HS-5 (cell line): ENCODE results near the gene PHACTR3.

Experiments used
- DNase-seq: peaks from one replicate; pipeline ENCODE4 v3.0.0-alpha.2; 2012; ENCODE audit warnings: low read depth

The PHACTR3 gene

GRCh38 chr20:59778615-59779200, 174.4 kb downstream of the PHACTR3 start:
- DNase-seq = no peak

- no peak for DNase-seq
Observed at GRCh38 chr20:59779656-59780380, 175.5 kb downstream of the PHACTR3 start.

GRCh38 chr20:59780494-59781185, 176.3 kb downstream of the PHACTR3 start:
- DNase-seq = no peak

- no peak for DNase-seq
Observed at GRCh38 chr20:59781226-59781625, 176.9 kb downstream of the PHACTR3 start.

- no peak for DNase-seq
Observed at GRCh38 chr20:59782986-59783640, 178.8 kb downstream of the PHACTR3 start.

GRCh38 chr20:59783641-59784010, 179.3 kb downstream of the PHACTR3 start:
- DNase-seq = no peak

- DNase-seq = no peak
Observed at GRCh38 chr20:59784365-59784764, 180.0 kb downstream of the PHACTR3 start.

- no peak for DNase-seq
Observed at GRCh38 chr20:59784791-59785668, 180.7 kb downstream of the PHACTR3 start.

GRCh38 chr20:59785669-59785959, 181.3 kb downstream of the PHACTR3 start:
- DNase-seq = no peak

- DNase-seq = no peak
Observed at GRCh38 chr20:59785986-59786795, 181.9 kb downstream of the PHACTR3 start.

GRCh38 chr20:59786801-59787537, 182.6 kb downstream of the PHACTR3 start:
- no peak for DNase-seq

GRCh38 chr20:59787538-59787890, 183.2 kb downstream of the PHACTR3 start:
- DNase-seq = no peak

GRCh38 chr20:59788196-59788735, 183.9 kb downstream of the PHACTR3 start:
- no peak for DNase-seq

- DNase-seq = no peak
Observed at GRCh38 chr20:59788811-59789397, 184.6 kb downstream of the PHACTR3 start.

GRCh38 chr20:59789686-59790085, 185.3 kb downstream of the PHACTR3 start:
- DNase-seq = no peak

- DNase-seq = no peak
Observed at GRCh38 chr20:59790346-59790745, 186.0 kb downstream of the PHACTR3 start.

GRCh38 chr20:59792300-59792699, 188.0 kb downstream of the PHACTR3 start:
- no peak for DNase-seq

- no peak for DNase-seq
Observed at GRCh38 chr20:59794555-59794954, 190.2 kb downstream of the PHACTR3 start.

- DNase-seq = no peak
Observed at GRCh38 chr20:59800309-59800708, 196.0 kb downstream of the PHACTR3 start.

- DNase-seq = no peak
Observed at GRCh38 chr20:59802018-59802417, 197.7 kb downstream of the PHACTR3 start.
